GM12892 (cell line): ENCODE data around the gene MAGOH.

ENCODE experiments used
- POLR2A ChIP-seq: IDR thresholded peaks from 2 replicates; pipeline ENCODE4 v1.6.1; 2011; ENCODE audit warnings: low read depth, low read length, control low read depth
- POLR2AphosphoS5 ChIP-seq: IDR thresholded peaks from 2 replicates; pipeline ENCODE4 v1.6.1; 2011; ENCODE audit warnings: low read depth, low read length, control low read depth
- TAF1 ChIP-seq: IDR thresholded peaks from 2 replicates; pipeline ENCODE4 v1.6.1; 2011; ENCODE audit warnings: low read depth, mild to moderate bottlenecking, control low read depth, low read length, borderline replicate concordance

DNA sequence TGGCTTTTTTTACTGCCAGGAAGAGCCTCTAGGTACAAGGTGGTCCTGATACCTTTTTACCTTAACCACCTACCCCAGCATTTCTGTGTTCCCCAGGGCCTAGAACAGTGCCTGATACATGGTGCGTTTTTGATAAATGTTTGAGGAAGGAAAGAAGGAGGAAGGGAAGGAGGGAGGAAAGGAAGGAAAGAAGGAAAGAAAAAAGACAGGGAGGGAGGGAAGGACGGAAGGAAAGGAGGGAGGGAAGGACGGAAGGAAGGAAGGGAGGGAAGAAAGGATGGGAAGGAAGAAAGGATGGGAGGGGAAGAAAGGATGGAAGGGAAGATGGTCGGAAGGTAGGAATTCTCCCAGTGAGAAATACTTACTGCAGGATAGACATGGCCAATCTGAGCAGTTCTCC, 12.0 kb upstream of the MAGOH start:
- TF ChIP-seq POLR2AphosphoS5 (no peak), POLR2A (no peak), TAF1 (no peak)
